Heart left ventricle (tissue), 16 donors: ENCODE measurements around the gene TEAD1. TPM values are rescaled to one million over a fixed set of nuclear protein-coding genes. Genes with fewer than 3 reads are reported as not detected.

ENCODE experiments used
- ATAC-seq, 4 donors: fragments of 200-7000 bp; cut with Tn5 transposase; one replicate each; pipeline ENCODE4 v1.9.1; 2020 to 2022; ENCODE audit warnings: moderate library complexity in 4 of 4, mild to moderate bottlenecking in 3 of 4, moderate number of reproducible peaks in 1 of 4
- DNase-seq, 5 donors: peaks; one replicate each; pipeline ENCODE4 v3.0.0-alpha.2; 2020
- H3K27ac ChIP-seq, 12 donors: fragments of 200-600 bp; sonication (generic) in 4 of 12; one replicate each; pipeline versions ENCODE4 v1.5.0 to v1.8.0; 2016 to 2022; ENCODE audit warnings: mild to moderate bottlenecking in 2 of 12
- H3K27me3 ChIP-seq, 9 donors: fragments of 200-600 bp; sonication (generic) in 2 of 9; one replicate each; pipeline versions ENCODE4 v1.5.1 to v1.8.0; 2016 to 2022; ENCODE audit warnings: mild to moderate bottlenecking in 3 of 9
- H3K36me3 ChIP-seq, 9 donors: fragments of 200-600 bp; sonication (generic) in 2 of 9; one replicate each; pipeline versions ENCODE4 v1.5.0 to v1.8.0; 2018 to 2022; ENCODE audit warnings: mild to moderate bottlenecking in 2 of 9
- H3K4me1 ChIP-seq, 12 donors: fragments of 200-600 bp; sonication (generic) in 4 of 12; one replicate each; pipeline versions ENCODE4 v1.5.0 to v1.8.0; 2016 to 2022; ENCODE audit warnings: mild to moderate bottlenecking in 3 of 12
- H3K4me3 ChIP-seq, 12 donors: fragments of 200-600 bp; sonication (generic) in 4 of 12; one replicate each; pipeline versions ENCODE4 v1.5.0 to v1.8.0; 2017 to 2022; ENCODE audit warnings: mild to moderate bottlenecking in 9 of 12, moderate library complexity in 4 of 12
- H3K9me3 ChIP-seq, 12 donors: fragments of 200-600 bp; sonication (generic) in 4 of 12; one replicate each; pipeline versions ENCODE4 v1.5.0 to v1.8.0; 2016 to 2022; ENCODE audit warnings: mild to moderate bottlenecking in 1 of 12
- CTCF ChIP-seq, 12 donors: fragments of 200-600 bp; sonication (generic) in 4 of 12; IDR thresholded peaks; one replicate each; pipeline versions ENCODE4 v1.5.0 to v1.8.0; 2018 to 2022; ENCODE audit warnings: antibody characterized with exemption in 12 of 12, mild to moderate bottlenecking in 5 of 12
- POLR2A ChIP-seq, 2 donors: fragments of 450-650 bp; IDR thresholded peaks; one replicate each; pipeline ENCODE4 v1.6.1; 2017; ENCODE audit warnings: antibody characterized with exemption in 2 of 2, mild to moderate bottlenecking in 2 of 2, moderate library complexity in 2 of 2
- WGBS, 4 donors: extraction: QIAGEN DNeasy Blood & Tissue Kit in 2 of 4; methylation state at CpG; one replicate each; pipeline versions ENCODE4 v1.1.5 to v1.1.7; 2013 to 2018; 5-methylcytosine and 5-hydroxymethylcytosine counted together
- intact Hi-C, 10 donors: fragments of 100-400 bp; cut with DNase I; formaldehyde crosslinking; loops; one replicate each; pipeline versions ENCODE4 v1.11.1 to v1.14.2; 2022
- polyA plus RNA-seq, 2 donors: library from polyadenylated mRNA; stranded (reverse); fragments of 200-250 nt; gene quantifications; one replicate each; pipeline ENCODE4 v1.2.3, GENCODE V29; 2013
- total RNA-seq, 9 donors: library from RNA; depleted of rRNA in 2 of 9; stranded (reverse); fragments of >200 nt in 2 of 9; fragmentation: NEBNext Ultra II Directional in 3 of 9; extraction: Animal tissue kit (Norgen Biotek cat#: 25700) in 3 of 9; gene quantifications; one replicate each; pipeline versions ENCODE4 v1.1.0 to v1.2.4, GENCODE V29; 2016 to 2023
- donor health status: ischemic (EF 13 %, LVEDD 7.1; RV severe dilation, severe dysfunction).
- donor health status: healthy with polysubstance abuse.
- donor health status: DM: no; HTN: yes; CAD: no.
- donor health status: DM: no; HTN: no; CAD: no.
- donor health status: ischemic (EF 25% LVEDD 6.9; RV normal size, moderate dysfunction).
- donor health status: ischemic (EF 25% LVEDD 5.7; RV mildly dilated, moderate dysfunction).
- donor health status: healthy.
- donor health status: DM: yes; HTN: yes; CAD: no.
- donor health status: ischemic (EF 35%, LVEDD 5.7; RV mildly dilated, moderate dysfunction).
- donor health status: nonischemic (EF 11% LVEDD 7.7; RV severe dilation, severe dysfunction).
- donor health status: DM: yes; HTN: yes; CAD: no.
- donor health status: PGD.
- donor health status: ischemic (EF 29% LVEDD 5.4; RV normal size, mild dysfunction).
- donor health status: nonischemic (EF 23%, LVEDD 6.1; RV moderate dilation, normal function).

Gene TEAD1
- total and polyA plus RNA-seq, 11 donors, result 14.4 to 161 (median 113) TPM

- TF ChIP-seq POLR2A (IDR thresholded peaks at IDR 0.05) (no peak), CTCF (IDR thresholded peaks at IDR 0.05) (no peak)
- Histone ChIP-seq H3K27ac (no peak overlapping the region), H3K36me3 (no peaks in the 10 kb centered on the region), H3K4me1 (peaks cover 0 to 5% (median 0%) of the 10 kb centered on the region in 12 donors), H3K9me3 (no peaks in the 10 kb centered on the region), H3K4me3 (no peak overlapping the region), H3K27me3 (no peaks in the 10 kb centered on the region)
- ATAC-seq (no peak), DNase-seq (no peak)
- intact Hi-C loops, result loop anchor here in 7 of 10 donors (5.0 to 10.0 kb wide), 5 partner anchors 189 to 379 kb away; no protein-coding TSS in a partner anchor
- WGBS, 4 donors, result 85 to 90% (median 89%) methylated on average over 5 of the region's 5 CpGs
These were observed 291.8 kb downstream of the TEAD1 start for GRCh38 chr11:12966002-12966401.

GRCh38 chr11:12968101-12968500 is 293.9 kb downstream of the TEAD1 start:
- ATAC-seq, result no peak
- no peak for TF ChIP-seq CTCF (IDR thresholded peaks at IDR 0.05)
- TF ChIP-seq POLR2A (IDR thresholded peaks at IDR 0.05), result no peak
- WGBS, 4 donors, result 76 to 89% (median 81%) methylated on average over 1 of the region's 1 CpG

GRCh38 chr11:12968826-12969225 is 294.6 kb downstream of the TEAD1 start:
- H3K9me3 ChIP-seq, result no peaks in the 10 kb centered on the region
- ATAC-seq, result no peak
- no peak overlapping the region for H3K27ac ChIP-seq
- no peaks in the 10 kb centered on the region for H3K27me3 ChIP-seq
- H3K4me3 ChIP-seq, result no peak overlapping the region
- no peaks in the 10 kb centered on the region for H3K36me3 ChIP-seq
- WGBS, 4 donors, result 90 to 98% (median 91%) methylated on average over 6 of the region's 6 CpGs
- no peak for TF ChIP-seq CTCF (IDR thresholded peaks at IDR 0.05)
- no peak for TF ChIP-seq POLR2A (IDR thresholded peaks at IDR 0.05)
- no peak for DNase-seq
- peaks cover 0 to 4% (median 0%) of the 10 kb centered on the region in 12 donors for H3K4me1 ChIP-seq
- intact Hi-C loops, result loop anchor here in 7 of 10 donors (5.0 to 10.0 kb wide), 5 partner anchors 186 to 376 kb away; no protein-coding TSS in a partner anchor

More at GRCh38 chr11:12968101-12968500, 293.9 kb downstream of the TEAD1 start:
- H3K9me3 ChIP-seq, result no peaks in the 10 kb centered on the region
- H3K4me3 ChIP-seq, result no peak overlapping the region
- intact Hi-C loops, result loop anchor here in 7 of 10 donors (5.0 to 10.0 kb wide), 5 partner anchors 187 to 377 kb away; no protein-coding TSS in a partner anchor
- no peaks in the 10 kb centered on the region for H3K36me3 ChIP-seq
- H3K4me1 ChIP-seq, result peaks cover 0 to 5% (median 0%) of the 10 kb centered on the region in 12 donors
- no peak overlapping the region for H3K27ac ChIP-seq
- no peak for DNase-seq
- no peaks in the 10 kb centered on the region for H3K27me3 ChIP-seq

- no peaks in the 10 kb centered on the region for H3K9me3 ChIP-seq
- H3K4me1 ChIP-seq, result no peaks in the 10 kb centered on the region
- no peaks in the 10 kb centered on the region for H3K27me3 ChIP-seq
- intact Hi-C loops, result loop anchor here in 2 of 10 donors (5.0 to 10.0 kb wide), 2 partner anchors 205 to 373 kb away; no protein-coding TSS in a partner anchor
- 84 to 93% (median 87%) methylated on average over 1 of the region's 1 CpG for WGBS, 4 donors
- no peak for TF ChIP-seq CTCF (IDR thresholded peaks at IDR 0.05)
- TF ChIP-seq POLR2A (IDR thresholded peaks at IDR 0.05), result no peak
- no peak for ATAC-seq
- DNase-seq, result no peak
- H3K27ac ChIP-seq, result no peak overlapping the region
- H3K4me3 ChIP-seq, result no peak overlapping the region
- H3K36me3 ChIP-seq, result no peaks in the 10 kb centered on the region
These were observed 297.7 kb downstream of the TEAD1 start for GRCh38 chr11:12971955-12972354.
